Suprapubic skin (tissue), 4 donors: Measurements from ENCODE around the gene UVSSA. TPM values are rescaled to one million over a fixed set of nuclear protein-coding genes. Genes with fewer than 3 reads are reported as not detected.
"Not testable (repeated sequence)": the region's sequence is repeated elsewhere in the genome, so short reads cannot be mapped to it uniquely, and the experiment has no call there.

Source experiments
- DNase-seq, 2 donors: peaks; one replicate each; pipeline ENCODE4 v3.0.0-alpha.2; 2019; ENCODE audit warnings: low spot score in 2 of 2
- H3K27ac ChIP-seq: fragments of 200-600 bp; sonication (generic); one replicate; pipeline ENCODE4 v1.5.1; 2019
- H3K27me3 ChIP-seq: fragments of 200-600 bp; sonication (generic); one replicate; pipeline ENCODE4 v1.5.1; 2019
- H3K36me3 ChIP-seq: fragments of 200-600 bp; sonication (generic); one replicate; pipeline ENCODE4 v1.5.1; 2019
- H3K4me1 ChIP-seq: fragments of 200-600 bp; sonication (generic); one replicate; pipeline ENCODE4 v1.5.1; 2019
- H3K4me3 ChIP-seq: fragments of 200-600 bp; sonication (generic); one replicate; pipeline ENCODE4 v1.5.1; 2019; ENCODE audit warnings: mild to moderate bottlenecking
- H3K9me3 ChIP-seq: fragments of 200-600 bp; sonication (generic); one replicate; pipeline ENCODE4 v1.5.1; 2019
- EP300 ChIP-seq: sonication (generic); formaldehyde crosslinking; IDR thresholded peaks from one replicate; pipeline ENCODE4 v1.6.1; 2017; ENCODE audit warnings: antibody characterized with exemption
- POLR2A ChIP-seq, 2 donors: fragments of 450-650 bp; IDR thresholded peaks; one replicate each; pipeline ENCODE4 v1.6.1; 2017; ENCODE audit warnings: antibody characterized with exemption in 2 of 2, mild to moderate bottlenecking in 2 of 2, moderate library complexity in 2 of 2
- POLR2AphosphoS5 ChIP-seq, 3 donors: sonication (generic); formaldehyde crosslinking; IDR thresholded peaks; one replicate each; pipeline ENCODE4 v1.6.1; 2017; ENCODE audit warnings: antibody characterized with exemption in 3 of 3
- WGBS: methylation state at CpG from one replicate; pipeline ENCODE4 v1.1.5; 2018; 5-methylcytosine and 5-hydroxymethylcytosine counted together
- total RNA-seq, 4 donors: library from RNA; depleted of rRNA; stranded (reverse); fragments of >200 nt; gene quantifications; one replicate each; pipeline ENCODE4 v1.1.0, GENCODE V29; 2016
- TF ChIP-seq, protein P1 (sequence below), 2 donors: fragments of 200-600 bp in 1 of 2; fragments of 450-650 bp in 1 of 2; sonication (generic) in 1 of 2; IDR thresholded peaks; one replicate each; pipeline ENCODE4 v1.5.1; 2016 to 2019; ENCODE audit warnings: antibody characterized with exemption in 2 of 2, mild to moderate bottlenecking in 1 of 2, moderate library complexity in 1 of 2

UVSSA gene
- total RNA-seq, 4 donors from 2014 or later, result 16.2 to 107 (median 24.9) TPM

DNA sequence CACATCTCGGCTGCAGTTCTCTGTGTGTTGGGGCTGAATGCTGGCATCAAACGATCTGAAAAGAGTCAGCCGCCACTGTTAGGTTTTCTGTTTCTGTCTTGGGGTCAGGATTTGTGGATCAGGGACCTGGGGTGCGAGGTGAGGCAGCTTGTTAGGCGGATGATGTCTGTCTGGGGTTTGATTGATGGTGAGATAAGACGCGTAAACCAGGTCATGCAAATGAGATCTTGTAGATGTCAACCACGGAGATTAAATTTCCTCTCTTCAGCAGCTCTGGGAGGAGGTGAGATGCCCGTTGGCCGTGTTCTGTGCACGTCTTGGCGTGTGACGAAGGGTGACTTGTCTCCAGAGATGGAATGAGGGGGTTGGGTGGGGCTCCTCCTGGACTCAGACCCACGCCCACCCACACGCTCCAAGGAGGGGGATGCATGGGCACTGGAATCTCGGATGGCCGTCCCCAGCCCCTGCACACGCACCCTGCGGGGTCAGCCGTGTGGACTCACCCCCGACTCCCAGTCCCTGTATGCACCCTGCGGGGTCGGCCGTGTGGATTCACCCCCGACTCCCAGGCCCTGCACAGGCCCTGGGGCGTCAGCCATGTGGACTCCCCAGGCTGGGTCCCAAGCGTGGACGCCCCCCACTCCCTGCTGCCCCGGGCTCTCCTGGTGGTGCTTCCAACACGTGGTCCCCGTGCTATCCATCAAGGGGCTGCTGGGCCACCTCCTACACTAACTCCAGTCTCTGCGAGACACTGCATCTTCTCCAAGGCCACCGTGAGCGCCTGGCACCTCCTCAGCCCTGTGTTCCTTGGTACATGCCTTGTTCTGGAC is 16.0 kb upstream of the UVSSA start:
- no peak for TF ChIP-seq EP300
- TF ChIP-seq POLR2AphosphoS5 (IDR thresholded peaks at IDR 0.05), result no peak
- TF ChIP-seq POLR2A (IDR thresholded peaks at IDR 0.05), result no peak
- TF ChIP-seq, protein P1, sequence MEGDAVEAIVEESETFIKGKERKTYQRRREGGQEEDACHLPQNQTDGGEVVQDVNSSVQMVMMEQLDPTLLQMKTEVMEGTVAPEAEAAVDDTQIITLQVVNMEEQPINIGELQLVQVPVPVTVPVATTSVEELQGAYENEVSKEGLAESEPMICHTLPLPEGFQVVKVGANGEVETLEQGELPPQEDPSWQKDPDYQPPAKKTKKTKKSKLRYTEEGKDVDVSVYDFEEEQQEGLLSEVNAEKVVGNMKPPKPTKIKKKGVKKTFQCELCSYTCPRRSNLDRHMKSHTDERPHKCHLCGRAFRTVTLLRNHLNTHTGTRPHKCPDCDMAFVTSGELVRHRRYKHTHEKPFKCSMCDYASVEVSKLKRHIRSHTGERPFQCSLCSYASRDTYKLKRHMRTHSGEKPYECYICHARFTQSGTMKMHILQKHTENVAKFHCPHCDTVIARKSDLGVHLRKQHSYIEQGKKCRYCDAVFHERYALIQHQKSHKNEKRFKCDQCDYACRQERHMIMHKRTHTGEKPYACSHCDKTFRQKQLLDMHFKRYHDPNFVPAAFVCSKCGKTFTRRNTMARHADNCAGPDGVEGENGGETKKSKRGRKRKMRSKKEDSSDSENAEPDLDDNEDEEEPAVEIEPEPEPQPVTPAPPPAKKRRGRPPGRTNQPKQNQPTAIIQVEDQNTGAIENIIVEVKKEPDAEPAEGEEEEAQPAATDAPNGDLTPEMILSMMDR (IDR thresholded peaks at IDR 0.05), result no peak
- Histone ChIP-seq H3K27me3 (no peaks in the 10 kb centered on the region), H3K9me3 (no peaks in the 10 kb centered on the region), H3K4me1 (peaks cover 31% of the 10 kb centered on the region), H3K27ac (no peak overlapping the region), H3K36me3 (peaks cover 61% of the 10 kb centered on the region), H3K4me3 (no peak overlapping the region)
- 54% methylated on average over 15 of the region's 34 CpGs for WGBS
- peak in 1 of 2 donors; percentile 61 for DNase-seq

GRCh38 chr4:1331591-1332353 is 15.2 kb upstream of the UVSSA start:
- DNase-seq, result peak in 1 of 2 donors; percentile 61
- H3K27ac ChIP-seq, result no peak overlapping the region
- no peak overlapping the region for H3K4me3 ChIP-seq
- H3K27me3 ChIP-seq, result no peaks in the 10 kb centered on the region
- TF ChIP-seq POLR2A (IDR thresholded peaks at IDR 0.05) (no peak), POLR2AphosphoS5 (IDR thresholded peaks at IDR 0.05) (no peak)
- H3K36me3 ChIP-seq, result peaks cover 61% of the 10 kb centered on the region
- peaks cover 31% of the 10 kb centered on the region for H3K4me1 ChIP-seq
- 76% methylated on average over 13 of the region's 21 CpGs for WGBS
- H3K9me3 ChIP-seq, result no peaks in the 10 kb centered on the region

GRCh38 chr4:1332686-1333085 is 14.3 kb upstream of the UVSSA start:
- no peaks in the 10 kb centered on the region for H3K27me3 ChIP-seq
- peak in 1 of 2 donors; percentile 61 for DNase-seq
- H3K4me1 ChIP-seq, result peaks cover 31% of the 10 kb centered on the region
- no peak overlapping the region for H3K4me3 ChIP-seq
- TF ChIP-seq POLR2AphosphoS5 (IDR thresholded peaks at IDR 0.05) (no peak), EP300 (no peak), POLR2A (IDR thresholded peaks at IDR 0.05) (no peak)
- TF ChIP-seq, protein P1 (IDR thresholded peaks at IDR 0.05), result no peak
- 78% methylated on average over 12 of the region's 13 CpGs for WGBS
- peaks cover 61% of the 10 kb centered on the region for H3K36me3 ChIP-seq
- peak overlapping the region; percentile 14 for H3K27ac ChIP-seq
- H3K9me3 ChIP-seq, result no peaks in the 10 kb centered on the region

GRCh38 chr4:1333256-1333655 is 13.8 kb upstream of the UVSSA start:
- H3K9me3 ChIP-seq, result no peaks in the 10 kb centered on the region
- peaks cover 31% of the 10 kb centered on the region for H3K4me1 ChIP-seq
- DNase-seq, result no peak
- TF ChIP-seq, protein P1 (IDR thresholded peaks at IDR 0.05), result no peak
- TF ChIP-seq EP300 (no peak), POLR2AphosphoS5 (IDR thresholded peaks at IDR 0.05) (no peak), POLR2A (IDR thresholded peaks at IDR 0.05) (no peak)
- no peak overlapping the region for H3K27ac ChIP-seq
- H3K27me3 ChIP-seq, result no peaks in the 10 kb centered on the region
- no peak overlapping the region for H3K4me3 ChIP-seq
- WGBS, result 90% methylated on average over 8 of the region's 8 CpGs
- H3K36me3 ChIP-seq, result peaks cover 61% of the 10 kb centered on the region

GRCh38 chr4:1333851-1334578 is 13.0 kb upstream of the UVSSA start:
- Histone ChIP-seq H3K27ac (peak overlapping the region; percentile 10), H3K36me3 (peaks cover 61% of the 10 kb centered on the region), H3K4me1 (peaks cover 31% of the 10 kb centered on the region)
- 90% methylated on average over 7 of the region's 12 CpGs for WGBS
- H3K9me3 ChIP-seq, H3K4me3 ChIP-seq, H3K27me3 ChIP-seq, DNase-seq: not testable (repeated sequence)

DNA sequence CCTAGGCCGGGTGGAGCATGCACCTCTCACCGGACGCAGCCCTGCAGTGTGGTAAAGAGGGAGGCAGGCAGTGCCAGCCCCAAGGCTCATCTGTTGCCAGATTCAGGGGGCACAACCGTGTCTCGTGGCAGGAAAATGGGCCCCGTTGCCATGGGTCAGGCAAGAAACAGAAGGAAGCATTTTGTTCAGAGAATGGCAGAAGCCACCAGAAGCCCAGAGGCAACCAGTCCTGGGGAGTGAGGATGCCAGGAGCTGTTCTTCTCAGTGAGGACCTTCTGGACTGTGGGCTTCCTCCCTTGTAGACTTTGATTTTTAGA is 12.5 kb upstream of the UVSSA start:
- Histone ChIP-seq H3K9me3 (no peaks in the 10 kb centered on the region), H3K4me1 (peaks cover 31% of the 10 kb centered on the region), H3K4me3 (no peak overlapping the region), H3K27me3 (no peaks in the 10 kb centered on the region), H3K36me3 (peaks cover 64% of the 10 kb centered on the region), H3K27ac (peak overlapping the region; percentile 10)
- TF ChIP-seq EP300 (no peak), POLR2A (IDR thresholded peaks at IDR 0.05) (no peak), POLR2AphosphoS5 (IDR thresholded peaks at IDR 0.05) (no peak)
- TF ChIP-seq, protein P1 (IDR thresholded peaks at IDR 0.05), result no peak
- 88% methylated on average over 6 of the region's 6 CpGs for WGBS
- no peak for DNase-seq

DNA sequence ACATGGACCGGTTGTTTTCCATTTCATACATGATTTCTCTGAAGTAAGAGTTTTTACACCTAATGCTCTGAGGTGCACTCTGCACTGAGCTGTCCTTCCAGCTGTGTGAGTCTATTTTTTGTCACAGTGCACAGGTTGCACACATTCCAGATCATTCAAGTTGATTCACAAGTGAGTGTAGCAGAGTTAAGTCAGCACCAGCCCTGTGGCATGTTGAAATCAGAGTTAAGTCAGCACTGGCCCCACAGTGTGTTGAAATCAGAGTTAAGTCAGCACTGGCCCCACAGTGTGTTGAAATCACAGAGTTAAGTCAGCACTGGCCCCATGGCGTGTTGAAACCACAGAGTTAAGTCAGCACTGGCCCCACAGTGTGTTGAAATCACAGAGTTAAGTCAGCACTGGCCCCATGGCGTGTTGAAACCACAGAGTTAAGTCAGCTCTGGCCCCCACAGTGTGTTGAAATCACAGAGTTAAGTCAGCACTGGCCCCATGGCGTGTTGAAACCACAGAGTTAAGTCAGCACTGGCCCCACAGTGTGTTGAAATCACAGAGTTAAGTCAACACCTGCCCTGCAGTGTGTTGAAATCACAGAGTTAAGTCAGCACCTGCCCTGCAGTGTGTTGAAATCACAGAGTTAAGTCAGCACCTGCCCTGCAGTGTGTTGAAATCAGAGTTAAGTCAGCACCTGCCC is 11.7 kb upstream of the UVSSA start:
- 94% methylated on average over 2 of the region's 4 CpGs for WGBS

More for the DNA sequence above, 11.7 kb upstream of the UVSSA start:
- H3K27ac ChIP-seq, H3K4me3 ChIP-seq, DNase-seq, H3K9me3 ChIP-seq, H3K27me3 ChIP-seq: not testable (repeated sequence)
- Histone ChIP-seq H3K36me3 (peaks cover 66% of the 10 kb centered on the region), H3K4me1 (peaks cover 27% of the 10 kb centered on the region)
